Measurements from ENCODE around the gene PTPRJ. TPM values are rescaled to one million over a fixed set of nuclear protein-coding genes. Genes with fewer than 3 reads are reported as not detected.
A peak's percentile ranks its signal among the peaks of the same experiment; 100 is the strongest.

The PTPRJ gene
- total RNA-seq, 1 donor = 6.6 TPM

GRCh38 chr11:48078689-48079088 is 98.3 kb downstream of the PTPRJ start:
- H3K4me3 ChIP-seq (ENCODE audit: low read depth, low read length) = no peak overlapping the region
- no peak for TF ChIP-seq CTCF (IDR thresholded peaks at IDR 0.05; ENCODE audit: insufficient read depth, low read length)
- peak; percentile 56 for DNase-seq (ENCODE audit: low read depth)

- no peak for DNase-seq (ENCODE audit: low read depth)
- no peak for TF ChIP-seq CTCF (IDR thresholded peaks at IDR 0.05; ENCODE audit: insufficient read depth, low read length)
- no peak overlapping the region for H3K4me3 ChIP-seq (ENCODE audit: low read depth, low read length)
These were observed 99.2 kb downstream of the PTPRJ start for GRCh38 chr11:48079596-48079995.

GRCh38 chr11:48080301-48080861 is 100.0 kb downstream of the PTPRJ start:
- TF ChIP-seq CTCF (IDR thresholded peaks at IDR 0.05; ENCODE audit: insufficient read depth, low read length) = no peak
- no peak for DNase-seq (ENCODE audit: low read depth)
- H3K4me3 ChIP-seq (ENCODE audit: low read depth, low read length) = no peak overlapping the region

- peak overlapping the region; percentile 10 for H3K4me3 ChIP-seq (ENCODE audit: low read depth, low read length)
- peak; percentile 86 for DNase-seq (ENCODE audit: low read depth)
These were observed 101.0 kb downstream of the PTPRJ start for GRCh38 chr11:48081151-48082010.

GRCh38 chr11:48082771-48083170 is 102.4 kb downstream of the PTPRJ start:
- no peak for TF ChIP-seq CTCF (IDR thresholded peaks at IDR 0.05; ENCODE audit: insufficient read depth, low read length)
- DNase-seq (ENCODE audit: low read depth) = no peak
- no peak overlapping the region for H3K4me3 ChIP-seq (ENCODE audit: low read depth, low read length)

More at GRCh38 chr11:48081151-48082010, 101.0 kb downstream of the PTPRJ start:
- no peak for TF ChIP-seq CTCF (IDR thresholded peaks at IDR 0.05; ENCODE audit: insufficient read depth, low read length)

GRCh38 chr11:48083421-48083820 is 103.1 kb downstream of the PTPRJ start:
- TF ChIP-seq CTCF (IDR thresholded peaks at IDR 0.05; ENCODE audit: insufficient read depth, low read length) = no peak
- H3K4me3 ChIP-seq (ENCODE audit: low read depth, low read length) = no peak overlapping the region
- peak; percentile 16 for DNase-seq (ENCODE audit: low read depth)

Data from fibroblast of the aortic adventitia (primary cell).